NCI-H1436 (cell line): ENCODE data around the gene ZCCHC24.
"Not testable (repeated sequence)": the region's sequence is repeated elsewhere in the genome, so short reads cannot be mapped to it uniquely, and the experiment has no call there.

Experiments used
- DNase-seq: peaks from one replicate; lab custom pipeline; 2025; lab: John Stamatoyannopoulos, UW

Gene ZCCHC24

DNA sequence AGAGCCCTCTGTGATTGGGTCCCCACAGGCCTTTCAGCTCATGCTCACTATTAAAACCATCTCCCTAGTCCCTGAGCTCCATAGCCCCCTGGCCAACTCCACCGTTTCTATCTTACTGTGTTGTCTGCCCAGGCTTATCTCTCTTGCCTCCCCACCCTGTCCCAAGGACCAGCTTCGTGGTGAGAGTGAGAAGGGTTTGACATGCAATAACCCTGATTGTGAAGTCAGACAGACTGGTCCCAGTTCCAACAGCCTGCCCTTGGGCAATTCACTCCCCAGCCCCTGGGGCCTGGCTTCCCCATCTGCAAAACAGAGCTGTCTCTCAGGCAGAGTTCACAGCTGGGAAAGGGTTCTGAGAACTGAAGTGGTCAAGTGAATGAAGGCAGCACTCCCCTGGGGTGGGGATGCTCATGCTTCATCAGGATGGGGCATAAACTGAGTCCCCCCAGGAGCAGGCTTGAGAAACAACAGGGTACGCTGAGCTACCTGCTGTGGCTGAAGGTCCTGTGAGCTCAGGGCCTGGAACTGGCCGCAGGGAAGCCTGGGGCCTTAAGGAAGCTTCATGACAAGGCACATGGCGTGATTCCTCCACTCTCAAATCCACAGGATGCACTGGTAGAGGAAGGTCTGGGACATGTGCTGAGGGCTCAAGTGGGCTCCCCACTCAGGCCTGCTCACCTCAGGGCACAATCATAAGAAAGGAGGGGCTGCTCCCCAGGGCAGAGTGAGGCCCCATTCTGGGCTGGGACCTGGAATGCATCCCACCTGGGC is 100.0 kb downstream of the ZCCHC24 start:
- no peak for DNase-seq

DNA sequence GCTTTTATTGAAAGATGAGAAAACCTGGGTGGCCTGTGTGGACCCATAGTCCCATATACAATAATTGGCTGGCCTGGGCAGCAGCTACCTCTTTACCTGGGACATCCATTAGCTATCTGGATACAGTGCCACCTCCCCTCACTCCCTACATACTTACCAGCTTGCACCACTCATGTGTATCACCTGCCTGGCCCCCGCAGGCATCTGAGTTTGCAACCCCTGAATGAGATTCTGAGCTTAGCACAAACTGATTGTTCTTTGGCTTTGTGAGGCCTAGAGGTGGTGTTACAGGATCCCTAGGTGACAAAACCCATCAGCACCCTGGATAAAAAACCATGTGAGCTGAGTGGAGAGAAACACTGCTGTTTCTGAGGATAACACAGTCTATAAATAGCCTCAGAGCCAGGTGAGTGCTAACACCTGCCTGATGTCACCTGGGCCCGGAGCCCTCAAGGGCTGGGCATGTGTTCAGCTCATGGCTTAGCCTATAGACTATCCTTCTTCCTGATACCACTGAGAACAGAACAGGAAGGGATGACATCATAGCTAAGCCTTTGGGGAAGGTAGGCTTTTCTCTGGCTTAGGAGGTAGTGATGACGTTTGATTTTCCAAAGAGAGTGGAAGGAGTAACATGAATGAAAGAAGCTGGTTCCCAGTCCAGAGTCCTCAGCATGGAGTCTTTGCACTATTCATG is 100.8 kb downstream of the ZCCHC24 start:
- peak; percentile 34 for DNase-seq

DNA sequence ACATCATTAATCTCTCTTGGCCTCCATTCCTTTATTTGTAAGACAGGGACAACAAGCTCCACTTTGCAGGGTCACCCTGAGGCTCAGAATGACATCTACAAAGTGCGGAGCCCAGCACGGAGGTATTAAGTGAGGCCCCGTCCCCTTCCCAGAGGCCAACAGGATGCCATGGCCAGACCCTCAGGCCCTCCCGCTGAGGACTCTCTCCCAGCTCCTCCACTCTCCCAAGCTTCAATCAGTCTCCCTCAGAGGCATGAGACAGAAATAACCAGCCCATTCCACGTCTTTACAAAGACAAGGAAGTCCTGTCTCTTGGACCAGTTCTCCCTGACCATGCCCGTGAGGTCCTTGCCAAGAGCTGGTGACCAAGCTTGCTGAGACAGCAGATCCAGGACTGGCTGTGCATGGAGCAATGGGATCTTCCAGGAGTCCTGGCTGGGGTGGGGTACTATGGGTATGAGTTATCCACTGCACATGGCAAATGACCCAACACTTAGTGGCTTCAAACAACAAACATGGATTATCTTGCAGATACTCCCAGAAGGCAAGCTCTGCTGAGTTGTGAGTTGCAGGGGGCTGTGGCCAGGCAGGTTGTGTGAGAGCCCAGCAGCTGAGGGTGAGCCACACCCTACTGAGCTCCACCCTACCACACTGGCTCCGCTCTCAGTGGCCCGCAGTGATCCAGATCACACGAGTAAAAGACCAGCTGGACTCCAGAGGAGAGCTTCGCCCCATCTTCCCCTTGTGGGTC is 102.4 kb downstream of the ZCCHC24 start:
- DNase-seq, result no peak

DNA sequence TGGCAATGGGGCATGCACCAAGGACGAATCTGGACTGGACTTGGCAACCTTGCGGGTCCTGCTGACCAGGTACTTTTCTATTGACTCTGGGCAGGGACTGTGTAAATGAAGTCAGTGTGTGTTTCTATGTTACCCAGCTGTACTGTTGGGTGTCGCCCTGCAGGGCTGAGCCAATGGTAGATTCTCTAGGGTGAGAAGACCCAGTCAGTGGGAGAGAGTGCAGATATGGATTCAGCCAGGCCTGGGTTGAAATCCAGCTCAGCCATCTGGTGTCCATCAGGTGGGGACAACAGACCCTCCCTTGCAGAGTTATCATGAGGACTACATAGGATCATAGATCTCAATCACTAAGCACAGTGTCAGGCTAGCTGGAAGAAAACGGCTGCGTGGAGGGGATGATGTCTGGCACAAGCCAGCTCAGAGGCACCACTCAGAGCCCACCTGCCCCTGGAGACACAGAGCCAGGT is 103.1 kb downstream of the ZCCHC24 start:
- DNase-seq, result no peak

DNA sequence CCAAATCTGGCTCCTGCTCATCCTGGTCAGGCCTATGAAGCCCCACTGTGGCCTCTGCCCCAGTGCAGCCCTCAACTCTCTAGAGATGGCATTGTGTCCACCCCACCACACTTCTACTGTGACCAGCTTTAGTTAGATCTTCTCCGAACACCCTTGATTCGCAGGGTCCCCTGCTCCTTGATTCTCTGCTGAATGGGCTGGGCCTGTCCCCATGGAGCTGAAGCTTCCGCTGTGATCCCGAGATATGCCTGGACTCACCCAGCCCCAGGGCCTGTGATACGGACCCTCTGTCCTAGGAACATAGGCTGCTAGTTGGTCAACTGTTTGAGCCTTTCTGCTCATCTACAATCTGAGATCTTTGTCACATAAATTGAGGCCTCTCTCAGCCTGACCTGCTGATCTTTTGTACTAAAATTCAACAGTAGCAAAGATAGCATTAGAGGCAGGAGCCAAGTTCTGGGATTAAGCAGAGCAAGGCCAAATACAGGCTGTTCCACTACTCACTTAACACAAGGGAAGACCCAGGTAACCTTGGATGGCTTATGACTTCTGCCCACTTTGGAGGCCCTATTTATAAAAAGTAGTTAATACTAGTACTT is 104.7 kb downstream of the ZCCHC24 start:
- no peak for DNase-seq

DNA sequence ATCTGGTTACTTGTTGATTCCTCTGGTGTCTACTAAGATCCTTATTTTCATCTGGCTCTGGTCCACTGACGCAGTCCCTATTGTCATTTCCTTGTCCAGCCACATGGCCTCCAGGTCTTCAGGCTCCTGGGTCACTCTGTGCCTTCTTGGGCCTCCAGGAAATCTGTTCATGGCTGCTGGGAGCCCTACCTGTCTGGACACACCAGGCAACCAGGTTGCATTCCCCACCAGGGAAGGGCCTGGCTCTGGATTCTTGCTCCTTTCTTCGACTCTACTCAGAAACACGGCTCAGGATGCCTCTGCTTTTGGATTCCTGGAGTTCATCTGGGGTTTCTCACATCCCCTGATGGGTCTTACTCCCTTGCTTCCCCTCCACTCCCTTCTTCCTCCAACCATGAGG is 106.2 kb downstream of the ZCCHC24 start:
- DNase-seq, result no peak

DNA sequence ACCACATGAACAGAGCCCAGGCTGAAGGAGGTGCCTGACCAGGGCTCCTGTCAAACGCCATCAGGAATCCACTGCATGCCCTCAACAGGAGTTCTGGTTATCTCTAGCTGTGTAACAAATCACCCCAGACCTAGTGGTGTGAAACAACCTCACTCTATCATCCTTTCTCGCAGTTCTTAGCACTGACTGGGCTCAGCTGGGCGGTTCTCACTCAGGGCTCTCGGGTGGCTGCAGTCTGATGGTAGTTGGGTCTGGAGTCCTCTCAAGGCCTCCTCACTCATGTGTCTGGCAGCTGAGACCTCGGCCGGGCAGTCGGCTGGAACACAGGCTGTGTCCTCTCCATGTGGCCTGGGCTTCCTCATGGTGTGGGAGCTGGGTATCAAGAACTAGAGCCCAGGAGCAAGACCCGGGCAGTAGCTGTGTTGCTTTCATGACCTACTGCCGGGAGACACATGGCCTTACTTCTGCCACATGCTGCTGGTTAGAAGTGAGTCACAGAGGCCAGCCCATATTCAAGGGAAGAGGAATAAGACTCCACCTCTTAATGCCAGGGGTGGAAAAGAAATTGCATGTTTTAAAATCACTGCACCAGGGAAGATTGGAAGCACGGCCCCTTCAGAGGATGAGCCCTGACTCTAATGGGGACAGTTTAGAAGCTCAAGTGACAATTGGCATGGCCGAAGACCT is 107.5 kb downstream of the ZCCHC24 start:
- DNase-seq, result not testable (repeated sequence)

DNA sequence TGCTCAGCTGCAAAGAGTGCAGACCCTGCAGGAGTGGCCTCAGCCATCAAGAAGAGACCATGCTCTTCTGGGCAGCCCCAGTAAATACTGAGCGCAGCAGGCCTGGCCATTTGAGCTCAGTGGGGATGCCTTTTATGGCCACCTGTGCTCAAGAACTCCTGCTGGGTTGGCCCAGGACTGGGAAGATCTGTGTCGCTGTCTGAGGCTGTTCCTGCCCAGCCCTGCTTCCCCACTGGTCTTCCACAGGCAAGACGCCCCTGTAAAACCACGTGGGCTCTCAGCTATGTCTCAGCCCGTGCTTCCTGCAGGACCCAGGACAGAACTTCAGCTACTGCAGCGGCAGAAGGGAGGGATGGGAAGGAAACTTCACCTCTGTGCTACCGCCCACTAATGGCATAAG is 108.7 kb downstream of the ZCCHC24 start:
- DNase-seq, result no peak

DNA sequence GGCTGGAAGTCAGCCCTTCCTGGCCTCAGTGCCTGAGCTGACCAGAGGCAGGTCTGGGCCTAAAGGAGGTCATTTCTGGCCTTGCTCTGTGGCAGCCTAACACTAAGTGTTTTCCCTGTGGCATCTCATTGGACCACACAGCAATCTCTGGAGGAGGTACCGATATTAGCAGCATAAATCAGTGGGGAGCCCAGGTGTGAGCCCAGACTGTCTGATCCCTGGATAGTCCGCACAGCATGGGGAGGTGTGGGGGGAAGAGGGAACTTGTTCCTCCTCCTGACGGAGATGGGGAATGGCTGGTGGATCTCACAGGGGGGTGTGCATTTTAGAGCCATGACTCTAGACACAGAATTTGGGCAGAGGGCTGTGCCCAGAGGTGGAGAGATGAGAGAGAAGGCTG is 109.1 kb downstream of the ZCCHC24 start:
- DNase-seq, result no peak

DNA sequence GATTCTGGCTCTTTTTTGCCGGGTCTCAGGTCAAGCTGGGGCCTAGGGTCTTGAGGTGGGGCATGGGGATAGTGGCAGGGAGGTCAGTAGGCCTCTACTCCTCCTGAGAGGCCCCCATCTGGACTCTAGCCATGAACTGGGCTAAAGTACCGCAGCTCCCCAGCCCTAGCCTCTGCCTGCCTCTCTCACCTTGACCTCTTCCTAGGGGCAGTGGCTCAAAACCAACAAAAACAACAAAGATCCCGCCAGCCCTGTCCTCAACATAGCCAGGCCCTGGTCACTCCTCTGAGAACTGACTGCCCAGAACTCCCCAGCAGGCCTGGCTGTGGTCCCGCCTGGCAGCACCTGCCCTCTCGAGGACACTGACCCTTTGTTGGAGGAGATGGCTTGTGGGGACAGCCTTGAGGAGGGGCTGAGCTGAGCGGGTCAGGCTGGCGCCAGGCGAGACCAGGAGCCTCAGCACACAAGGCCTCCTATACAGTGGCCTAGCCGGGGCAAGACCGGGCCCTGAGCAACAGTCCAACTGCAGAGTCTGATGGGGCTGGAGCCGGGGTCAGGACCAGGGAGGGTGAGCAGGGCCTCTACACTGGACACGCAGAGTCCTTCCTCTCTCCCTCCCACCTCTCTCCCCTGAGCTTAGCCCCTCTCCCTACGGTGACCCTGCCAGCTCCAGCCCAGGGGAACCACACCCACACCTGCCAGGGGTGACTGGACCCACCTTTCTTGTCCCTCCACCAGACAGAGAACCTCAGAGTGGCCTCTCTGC is 109.8 kb downstream of the ZCCHC24 start:
- no peak for DNase-seq

DNA sequence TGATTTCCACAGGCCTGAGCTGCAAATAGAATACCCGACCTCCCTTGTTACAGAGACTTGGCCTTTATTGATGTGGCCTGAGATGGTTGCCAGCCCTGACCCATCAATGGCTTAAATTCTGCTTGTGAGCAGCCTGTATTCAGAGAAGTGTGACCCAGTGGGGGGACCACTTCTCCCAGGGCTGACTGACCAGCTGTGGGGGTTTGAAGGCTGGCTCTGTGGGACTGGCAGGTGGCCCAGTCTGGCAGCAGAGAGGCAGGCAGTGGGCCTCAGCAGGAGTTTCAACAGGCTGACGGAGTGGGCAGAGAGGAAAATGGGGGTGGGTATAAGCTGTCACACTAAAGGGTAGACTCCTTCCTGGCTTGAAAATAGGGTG is 110.3 kb downstream of the ZCCHC24 start:
- DNase-seq, result no peak

DNA sequence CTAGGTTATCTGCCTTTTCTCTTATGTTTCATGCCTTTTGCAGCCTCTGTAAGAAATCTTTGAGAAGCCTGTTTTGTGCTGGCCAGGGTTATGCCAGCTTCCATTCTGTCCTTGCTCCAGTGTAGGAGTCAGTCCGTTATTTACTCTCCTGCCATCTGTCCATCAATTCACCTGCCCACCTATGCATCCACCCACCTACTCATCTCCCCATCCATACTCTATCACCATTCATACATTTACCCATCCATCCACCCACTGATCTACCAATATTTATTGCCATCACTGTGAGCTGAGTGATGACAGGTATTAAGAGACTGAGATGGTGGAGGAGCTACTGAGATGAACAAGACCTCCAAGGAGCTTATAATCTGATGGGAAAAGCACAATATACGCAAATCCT is 110.9 kb downstream of the ZCCHC24 start:
- no peak for DNase-seq

DNA sequence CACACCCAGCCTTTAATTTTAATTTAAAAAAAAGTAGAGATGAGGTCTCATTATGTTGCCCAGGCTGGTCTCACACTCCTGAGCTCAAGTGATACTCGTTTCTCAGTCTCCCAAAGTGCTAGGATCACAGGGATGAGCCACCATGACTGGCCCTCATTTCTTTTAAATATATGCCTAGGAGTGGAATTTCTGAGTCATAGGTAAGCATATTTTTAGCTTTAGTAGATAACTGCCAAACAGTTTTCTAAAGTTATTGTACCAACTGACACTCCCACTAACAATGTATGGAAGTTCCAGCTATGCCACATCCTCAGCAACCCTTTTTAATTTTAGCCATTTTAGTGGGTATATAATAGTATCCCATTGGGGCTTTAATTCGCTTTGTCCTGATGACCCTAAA is 111.9 kb downstream of the ZCCHC24 start:
- no peak for DNase-seq

DNA sequence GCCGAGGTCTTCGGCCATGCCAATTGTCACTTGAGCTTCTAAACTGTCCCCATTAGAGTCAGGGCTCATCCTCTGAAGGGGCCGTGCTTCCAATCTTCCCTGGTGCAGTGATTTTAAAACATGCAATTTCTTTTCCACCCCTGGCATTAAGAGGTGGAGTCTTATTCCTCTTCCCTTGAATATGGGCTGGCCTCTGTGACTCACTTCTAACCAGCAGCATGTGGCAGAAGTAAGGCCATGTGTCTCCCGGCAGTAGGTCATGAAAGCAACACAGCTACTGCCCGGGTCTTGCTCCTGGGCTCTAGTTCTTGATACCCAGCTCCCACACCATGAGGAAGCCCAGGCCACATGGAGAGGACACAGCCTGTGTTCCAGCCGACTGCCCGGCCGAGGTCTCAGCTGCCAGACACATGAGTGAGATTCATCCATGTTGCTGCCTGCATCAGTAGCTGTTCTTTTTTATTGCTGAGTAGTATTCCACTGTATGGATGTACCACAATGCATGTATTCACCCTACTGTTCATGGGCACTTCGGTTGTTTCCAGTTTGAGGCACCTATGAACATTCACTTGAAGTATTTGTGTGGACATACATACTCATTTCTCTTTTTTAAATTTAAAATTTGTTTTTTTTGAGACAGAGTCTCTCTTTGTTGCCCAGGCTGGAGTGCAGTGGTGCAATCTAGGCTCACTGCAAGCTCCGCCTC is 112.7 kb downstream of the ZCCHC24 start:
- DNase-seq, result not testable (repeated sequence)
